Lung (tissue), 12 donors: ENCODE results near the gene HELLS. TPM values are rescaled to one million over a fixed set of nuclear protein-coding genes. Genes with fewer than 3 reads are reported as not detected.

Experiments
- ATAC-seq: fragments of 200-7000 bp; cut with Tn5 transposase; one replicate; pipeline ENCODE4 v1.9.1; 2020; ENCODE audit warnings: moderate number of reproducible peaks; ENCODE audit not compliant: insufficient read depth, low FRiP score
- DNase-seq, 3 donors: peaks; one replicate each; pipeline ENCODE4 v3.0.0-alpha.2; 2013 to 2017
- H3K27ac ChIP-seq, 2 donors: one replicate each; pipeline ENCODE4 v1.5.1; 2013; ENCODE audit warnings: mild to moderate bottlenecking in 2 of 2, moderate library complexity in 2 of 2, control low read depth in 1 of 2, inconsistent platforms in 1 of 2, low read depth in 1 of 2, low read length in 1 of 2
- H3K27me3 ChIP-seq, 3 donors: one replicate each; pipeline ENCODE4 v1.5.1; 2013; ENCODE audit warnings: low read length in 2 of 3; ENCODE audit not compliant: control insufficient read depth in 3 of 3, insufficient read depth in 3 of 3
- H3K36me3 ChIP-seq, 4 donors: one replicate each; pipeline ENCODE4 v1.5.1; 2013; ENCODE audit warnings: low read length in 4 of 4, mild to moderate bottlenecking in 1 of 4, moderate library complexity in 1 of 4; ENCODE audit not compliant: control insufficient read depth in 4 of 4, insufficient read depth in 4 of 4
- H3K4me1 ChIP-seq, 5 donors: one replicate each; pipeline ENCODE4 v1.5.1; 2013; ENCODE audit warnings: low read length in 5 of 5, mild to moderate bottlenecking in 2 of 5, moderate library complexity in 1 of 5; ENCODE audit not compliant: control insufficient read depth in 5 of 5, insufficient read depth in 5 of 5
- H3K4me3 ChIP-seq: one replicate; pipeline ENCODE4 v1.5.1; 2013; ENCODE audit warnings: mild to moderate bottlenecking, control low read depth, moderate library complexity
- H3K9ac ChIP-seq, 2 donors: one replicate each; pipeline ENCODE4 v1.5.1; 2013; ENCODE audit warnings: low read length in 2 of 2, control low read depth in 1 of 2; ENCODE audit not compliant: insufficient read depth in 1 of 2
- H3K9me3 ChIP-seq, 4 donors: one replicate each; pipeline ENCODE4 v1.5.1; 2013; ENCODE audit warnings: low read length in 3 of 4, mild to moderate bottlenecking in 1 of 4, moderate library complexity in 1 of 4; ENCODE audit not compliant: control insufficient read depth in 4 of 4, insufficient read depth in 3 of 4
- WGBS, 2 donors: extraction: QIAGEN DNeasy Blood & Tissue Kit; methylation state at CpG; one replicate each; pipeline ENCODE4 v1.1.7; 2013; 5-methylcytosine and 5-hydroxymethylcytosine counted together
- polyA plus RNA-seq, 2 donors: library from polyadenylated mRNA; stranded (reverse); fragments of 200-250 nt; gene quantifications; one replicate each; pipeline ENCODE4 v1.2.1, GENCODE V29; 2013
- total RNA-seq, 2 donors: library from RNA; depleted of rRNA in 1 of 2; stranded (reverse); fragments of >200 nt in 1 of 2; gene quantifications; one replicate each; pipeline ENCODE4 v1.2.1, GENCODE V29; 2014 to 2021
- TF ChIP-seq, protein P1 (sequence below): IDR thresholded peaks from 2 replicates; pipeline ENCODE4 v1.5.1; 2012; ENCODE audit warnings: mild to moderate bottlenecking; ENCODE audit errors: control extremely low read depth, extremely low read depth
- donor health status: control.
- donor health status: control.
- donor health status: Bipolar disorder and iron deficiency.
- donor health status: healthy.
- donor health status: DM: yes; HTN: yes; CAD: no.

The HELLS gene
- total and polyA plus RNA-seq, 4 donors = 2.3 to 51.1 (median 10.2) TPM

DNA sequence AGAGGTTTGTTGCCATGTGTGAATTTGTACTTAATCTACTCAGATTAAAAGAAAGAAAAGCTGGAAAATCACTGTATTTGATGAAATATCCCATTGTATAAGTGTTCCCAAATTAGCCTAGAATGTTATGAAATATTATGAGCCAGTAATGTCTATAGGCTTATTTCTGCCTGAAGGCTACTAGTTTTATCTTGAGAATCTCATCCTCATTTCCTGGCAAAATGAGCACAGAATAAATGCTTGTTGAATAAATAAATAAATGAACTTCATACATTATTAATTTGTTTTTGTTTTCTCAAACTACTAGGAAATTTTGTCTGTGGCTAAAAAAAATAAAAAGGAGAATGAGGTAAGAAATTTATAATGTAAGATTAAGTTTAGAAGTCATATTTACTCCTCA is 25.5 kb downstream of the HELLS start:
- Histone ChIP-seq H3K27me3 (no peaks in the 10 kb centered on the region), H3K27ac (no peak overlapping the region), H3K36me3 (peaks cover 0 to 12% (median 3%) of the 10 kb centered on the region in 4 donors), H3K4me1 (no peaks in the 10 kb centered on the region), H3K9me3 (no peaks in the 10 kb centered on the region), H3K4me3 (no peak overlapping the region), H3K9ac (no peak overlapping the region)
- no peak for ATAC-seq
- TF ChIP-seq, protein P1, sequence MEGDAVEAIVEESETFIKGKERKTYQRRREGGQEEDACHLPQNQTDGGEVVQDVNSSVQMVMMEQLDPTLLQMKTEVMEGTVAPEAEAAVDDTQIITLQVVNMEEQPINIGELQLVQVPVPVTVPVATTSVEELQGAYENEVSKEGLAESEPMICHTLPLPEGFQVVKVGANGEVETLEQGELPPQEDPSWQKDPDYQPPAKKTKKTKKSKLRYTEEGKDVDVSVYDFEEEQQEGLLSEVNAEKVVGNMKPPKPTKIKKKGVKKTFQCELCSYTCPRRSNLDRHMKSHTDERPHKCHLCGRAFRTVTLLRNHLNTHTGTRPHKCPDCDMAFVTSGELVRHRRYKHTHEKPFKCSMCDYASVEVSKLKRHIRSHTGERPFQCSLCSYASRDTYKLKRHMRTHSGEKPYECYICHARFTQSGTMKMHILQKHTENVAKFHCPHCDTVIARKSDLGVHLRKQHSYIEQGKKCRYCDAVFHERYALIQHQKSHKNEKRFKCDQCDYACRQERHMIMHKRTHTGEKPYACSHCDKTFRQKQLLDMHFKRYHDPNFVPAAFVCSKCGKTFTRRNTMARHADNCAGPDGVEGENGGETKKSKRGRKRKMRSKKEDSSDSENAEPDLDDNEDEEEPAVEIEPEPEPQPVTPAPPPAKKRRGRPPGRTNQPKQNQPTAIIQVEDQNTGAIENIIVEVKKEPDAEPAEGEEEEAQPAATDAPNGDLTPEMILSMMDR = no peak
- DNase-seq = no peak

DNA sequence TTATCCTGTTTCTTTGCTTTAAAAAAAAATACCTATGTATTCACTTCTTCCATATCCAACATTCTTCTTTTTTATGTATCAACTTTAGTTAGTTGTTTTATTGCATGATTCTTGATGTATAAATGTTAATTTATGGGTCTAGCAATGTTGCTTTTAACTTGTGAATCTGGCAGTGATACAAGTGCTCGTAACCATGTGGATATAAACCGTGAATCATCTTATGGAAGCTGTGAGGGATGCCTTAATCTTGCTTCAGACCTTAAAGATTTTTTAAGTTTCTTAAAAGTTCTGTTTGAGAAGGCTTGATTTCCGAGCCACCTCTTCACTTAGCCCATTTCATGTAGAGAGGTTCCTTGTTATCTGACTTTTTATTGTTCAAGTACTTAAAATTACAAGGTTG is 25.9 kb downstream of the HELLS start:
- Histone ChIP-seq H3K4me3 (no peak overlapping the region), H3K27me3 (no peaks in the 10 kb centered on the region), H3K4me1 (no peaks in the 10 kb centered on the region), H3K9ac (no peak overlapping the region), H3K9me3 (no peaks in the 10 kb centered on the region), H3K36me3 (peaks cover 0 to 14% (median 3%) of the 10 kb centered on the region in 4 donors), H3K27ac (no peak overlapping the region)
- 91 to 95% methylated on average over 3 of the region's 3 CpGs for WGBS, 2 donors
- DNase-seq (no peak), ATAC-seq (no peak)
- TF ChIP-seq, protein P1 = no peak

DNA sequence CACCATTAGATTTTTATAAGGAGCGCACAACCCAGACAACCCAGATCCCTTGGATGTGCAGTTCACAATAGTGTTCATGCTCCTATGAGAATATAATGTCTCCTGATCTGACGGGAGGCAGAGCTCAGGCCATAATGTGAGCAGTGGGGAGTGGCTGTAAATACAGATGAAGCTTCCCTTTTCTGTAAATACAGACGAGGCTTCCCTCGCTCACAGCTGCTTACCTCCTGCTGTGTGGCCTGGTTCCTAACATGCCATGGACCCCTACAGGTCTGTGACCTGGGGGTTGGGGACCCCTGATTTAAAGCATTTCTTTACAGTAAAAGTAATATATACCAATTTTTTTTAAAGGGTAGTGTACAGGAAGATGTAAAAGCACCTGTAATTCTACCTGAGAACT is 33.2 kb downstream of the HELLS start:
- ATAC-seq (no peak), DNase-seq (no peak)
- WGBS, 2 donors = 87% methylated on average over 4 of the region's 4 CpGs
- no peak overlapping the region for H3K27ac ChIP-seq
- H3K27me3 ChIP-seq = no peaks in the 10 kb centered on the region
- H3K4me3 ChIP-seq = no peak overlapping the region
- H3K4me1 ChIP-seq = peaks cover 0 to 3% (median 0%) of the 10 kb centered on the region in 5 donors
- H3K9ac ChIP-seq = no peak overlapping the region
- H3K36me3 ChIP-seq = peaks cover 0 to 12% (median 6%) of the 10 kb centered on the region in 4 donors
- no peaks in the 10 kb centered on the region for H3K9me3 ChIP-seq
- TF ChIP-seq, protein P1 = no peak

DNA sequence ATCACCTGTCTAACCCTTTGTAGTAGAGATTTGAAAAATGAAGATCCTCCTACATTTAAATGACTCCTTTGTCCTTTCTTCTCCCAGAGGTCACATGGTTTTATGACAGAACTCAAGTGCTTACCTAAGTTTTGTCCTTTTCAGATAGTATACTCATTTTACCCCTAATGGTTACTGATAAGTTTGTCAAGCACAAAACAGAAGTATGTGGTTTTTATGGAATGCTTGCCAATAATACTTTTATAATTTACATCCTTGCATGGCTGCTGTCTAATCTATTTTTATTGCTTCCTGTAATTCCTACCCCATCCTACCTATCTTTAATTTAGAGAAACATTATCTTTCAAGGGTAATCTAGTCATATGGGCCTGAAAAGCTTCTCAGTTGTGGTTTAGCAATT is 37.5 kb downstream of the HELLS start:
- no peak overlapping the region for H3K27ac ChIP-seq
- no peaks in the 10 kb centered on the region for H3K9me3 ChIP-seq
- H3K4me1 ChIP-seq = peaks cover 0 to 3% (median 0%) of the 10 kb centered on the region in 5 donors
- ATAC-seq (no peak), DNase-seq (no peak)
- H3K27me3 ChIP-seq = no peaks in the 10 kb centered on the region
- TF ChIP-seq, protein P1 = no peak
- peaks cover 0 to 9% (median 5%) of the 10 kb centered on the region in 4 donors for H3K36me3 ChIP-seq
- no peak overlapping the region for H3K9ac ChIP-seq
- no peak overlapping the region for H3K4me3 ChIP-seq
